Endodermal cell (in vitro differentiated cells): ENCODE results near the gene RNF123. TPM values are rescaled to one million over a fixed set of nuclear protein-coding genes. Genes with fewer than 3 reads are reported as not detected.

Source experiments
- DNase-seq: peaks from one replicate; pipeline ENCODE4 v3.0.0-alpha.2; 2017
- H3K27ac ChIP-seq: 2 replicates; pipeline ENCODE4 v1.5.1; 2013; ENCODE audit warnings: mild to moderate bottlenecking, low read depth, low read length, moderate library complexity
- H3K27me3 ChIP-seq: 2 replicates; pipeline ENCODE4 v1.6.1; 2013; ENCODE audit warnings: mild to moderate bottlenecking, low read length, moderate library complexity; ENCODE audit not compliant: insufficient read depth, control insufficient read depth, poor library complexity, severe bottlenecking
- H3K36me3 ChIP-seq: 2 replicates; pipeline ENCODE4 v1.7.0; 2013; ENCODE audit warnings: mild to moderate bottlenecking, low read length, moderate library complexity; ENCODE audit not compliant: control insufficient read depth, insufficient read depth
- H3K4me1 ChIP-seq: one replicate; pipeline ENCODE4 v1.7.0; 2013; ENCODE audit warnings: low read length; ENCODE audit not compliant: control insufficient read depth, insufficient read depth
- H3K4me3 ChIP-seq: 2 replicates; pipeline ENCODE4 v1.5.1; 2013; ENCODE audit warnings: mild to moderate bottlenecking, low read length, moderate library complexity
- H3K9ac ChIP-seq: 2 replicates; pipeline ENCODE4 v1.6.1; 2013; ENCODE audit warnings: mild to moderate bottlenecking, low read length, moderate library complexity; ENCODE audit not compliant: poor library complexity, severe bottlenecking; ENCODE audit errors: extremely low read depth
- H3K9me3 ChIP-seq: 2 replicates; pipeline ENCODE4 v1.6.1; 2013; ENCODE audit warnings: mild to moderate bottlenecking, low read length, moderate library complexity; ENCODE audit not compliant: control insufficient read depth
- H3K27ac Mint-ChIP-seq: 2 replicates; pipeline ENCODE4 v1.8.0; 2020; ENCODE audit warnings: mixed read lengths
- H3K27me3 Mint-ChIP-seq: 2 replicates; pipeline ENCODE4 v1.8.0; 2021; ENCODE audit warnings: mild to moderate bottlenecking, mixed read lengths; ENCODE audit not compliant: insufficient read depth
- H3K36me3 Mint-ChIP-seq: 2 replicates; pipeline ENCODE4 v1.8.0; 2020; ENCODE audit warnings: low read depth, mixed read lengths
- H3K4me1 Mint-ChIP-seq: 2 replicates; pipeline ENCODE4 v1.8.0; 2020; ENCODE audit warnings: mixed read lengths
- H3K4me3 Mint-ChIP-seq: 2 replicates; pipeline ENCODE4 v1.8.0; 2020; ENCODE audit warnings: mild to moderate bottlenecking, moderate library complexity, mixed read lengths
- H3K9me3 Mint-ChIP-seq: 2 replicates; pipeline ENCODE4 v1.8.0; 2020; ENCODE audit warnings: mild to moderate bottlenecking, mixed read lengths
- CTCF ChIP-seq: fragments of 200-600 bp; sonication (generic); conservative IDR thresholded peaks from 2 replicates; pipeline ENCODE4 v1.5.0; 2021; ENCODE audit warnings: antibody characterized with exemption, mild to moderate bottlenecking
- WGBS, 2 experiments: methylation state at CpG; one replicate each; pipeline versions ENCODE4 v1.1.5 to v1.1.7; 2013; ENCODE audit warnings: missing lambda C conversion rate in 2 of 2, mixed read lengths in 1 of 2; ENCODE audit not compliant: insufficient coverage in 1 of 2, insufficient read length in 1 of 2; 5-methylcytosine and 5-hydroxymethylcytosine counted together
- total RNA-seq, 2 donors: library from RNA; stranded (reverse); fragmentation: NEBNext Ultra II Directional in 1 of 2; extraction: Animal tissue kit (Norgen Biotek cat#: 25700) in 1 of 2; gene quantifications; 2 replicates in 1 of 2; 3 replicates in 1 of 2; pipeline ENCODE4 v1.2.1, GENCODE V29; 2021

The RNF123 gene
- total RNA-seq, 2 donors from 2014 or later = 47.3 to 47.6 TPM

- Histone ChIP-seq H3K9ac (no peak overlapping the region), H3K4me1 (no peaks in the 10 kb centered on the region), H3K9me3 (no peaks in the 10 kb centered on the region), H3K4me3 (no peak overlapping the region), H3K27ac (no peak overlapping the region), H3K36me3 (peaks cover 9% of the 10 kb centered on the region), H3K27me3 (no peaks in the 10 kb centered on the region)
- TF ChIP-seq CTCF = no peak
- peaks cover 20% of the 10 kb centered on the region for H3K36me3 Mint-ChIP-seq
- WGBS, 2 experiments = 92 to 100% methylated on average over 4 to 7 of the region's 7 CpGs
- peak; percentile 34 for DNase-seq
- no peaks in the 10 kb centered on the region for H3K9me3 Mint-ChIP-seq
- H3K4me1 Mint-ChIP-seq = peaks cover 10% of the 10 kb centered on the region
- no peak overlapping the region for H3K27ac Mint-ChIP-seq
- H3K27me3 Mint-ChIP-seq = peaks cover 4% of the 10 kb centered on the region
- H3K4me3 Mint-ChIP-seq = no peak overlapping the region
These were observed 26.8 kb downstream of the RNF123 start for GRCh38 chr3:49716169-49716568.

- Histone ChIP-seq H3K9ac (no peak overlapping the region), H3K4me3 (no peak overlapping the region), H3K27me3 (no peaks in the 10 kb centered on the region), H3K9me3 (no peaks in the 10 kb centered on the region), H3K36me3 (peaks cover 14% of the 10 kb centered on the region), H3K27ac (no peak overlapping the region), H3K4me1 (no peaks in the 10 kb centered on the region)
- TF ChIP-seq CTCF = no peak
- peaks cover 10% of the 10 kb centered on the region for H3K4me1 Mint-ChIP-seq
- no peak overlapping the region for H3K27ac Mint-ChIP-seq
- WGBS, 2 experiments = 92 to 94% methylated on average over 11 to 16 of the region's 16 CpGs
- DNase-seq = peak; percentile 41
- H3K9me3 Mint-ChIP-seq = no peaks in the 10 kb centered on the region
- H3K27me3 Mint-ChIP-seq = peaks cover 4% of the 10 kb centered on the region
- H3K36me3 Mint-ChIP-seq = peaks cover 22% of the 10 kb centered on the region
- H3K4me3 Mint-ChIP-seq = no peak overlapping the region
These were observed 27.4 kb downstream of the RNF123 start for GRCh38 chr3:49716691-49717210.

GRCh38 chr3:49717211-49717958 lies 28.0 kb downstream of the RNF123 start:
- Histone ChIP-seq H3K27ac (no peak overlapping the region), H3K9me3 (no peaks in the 10 kb centered on the region), H3K36me3 (peaks cover 20% of the 10 kb centered on the region), H3K9ac (no peak overlapping the region), H3K4me3 (no peak overlapping the region), H3K4me1 (no peaks in the 10 kb centered on the region), H3K27me3 (no peaks in the 10 kb centered on the region)
- H3K27ac Mint-ChIP-seq = no peak overlapping the region
- H3K9me3 Mint-ChIP-seq = no peaks in the 10 kb centered on the region
- 92 to 96% methylated on average over 3 to 14 of the region's 14 CpGs for WGBS, 2 experiments
- DNase-seq = peak; percentile 53
- H3K4me3 Mint-ChIP-seq = no peak overlapping the region
- TF ChIP-seq CTCF = no peak
- H3K4me1 Mint-ChIP-seq = peaks cover 10% of the 10 kb centered on the region
- peaks cover 27% of the 10 kb centered on the region for H3K36me3 Mint-ChIP-seq
- peaks cover 4% of the 10 kb centered on the region for H3K27me3 Mint-ChIP-seq
